ENCODE data around the gene PEAK1.

Gene PEAK1

DNA sequence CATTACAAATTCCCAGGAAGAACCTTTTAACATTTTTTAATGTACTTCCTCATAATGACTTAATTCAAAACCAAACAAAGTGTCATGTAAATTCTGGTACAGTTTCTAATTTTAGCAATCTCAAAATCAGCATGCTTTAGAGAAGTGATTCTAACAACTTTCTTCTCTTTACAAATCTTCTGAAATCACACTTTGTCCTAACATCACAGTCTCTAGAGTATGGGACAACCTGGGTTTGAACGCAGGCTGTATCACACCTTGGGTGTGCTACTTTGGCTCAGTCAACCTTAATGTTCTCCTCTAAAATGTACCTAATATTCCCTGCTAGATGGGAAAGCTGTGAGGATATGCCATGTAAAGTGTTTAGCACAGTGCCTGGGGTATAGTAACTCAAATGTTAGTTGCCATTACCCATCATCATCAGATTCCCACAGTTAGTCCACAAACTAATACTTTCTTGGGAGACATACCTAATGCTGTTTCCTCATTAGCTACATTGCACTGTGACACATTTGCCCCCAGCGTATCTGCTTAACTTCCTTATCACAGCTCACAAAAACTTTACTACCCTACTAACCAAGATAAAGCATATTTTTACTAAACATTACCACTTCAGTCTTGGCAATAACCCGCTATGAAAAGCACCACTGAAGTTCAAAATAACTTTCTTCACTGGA is 352.1 kb downstream of the PEAK1 start (continued):
- TF ChIP-seq ZXDB (tag by site-specific recombination; IDR thresholded peaks at IDR 0.05) (peak; percentile 73), OSR2 (tag by site-specific recombination; IDR thresholded peaks at IDR 0.05) (peak; percentile 55; the same call in 1 of the 2 replicates), OVOL3 (tag by site-specific recombination; IDR thresholded peaks at IDR 0.05) (0 out of 2 replicates have a peak, but pooled peaks have one; percentile 16)
- TF ChIP-seq, protein P1, sequence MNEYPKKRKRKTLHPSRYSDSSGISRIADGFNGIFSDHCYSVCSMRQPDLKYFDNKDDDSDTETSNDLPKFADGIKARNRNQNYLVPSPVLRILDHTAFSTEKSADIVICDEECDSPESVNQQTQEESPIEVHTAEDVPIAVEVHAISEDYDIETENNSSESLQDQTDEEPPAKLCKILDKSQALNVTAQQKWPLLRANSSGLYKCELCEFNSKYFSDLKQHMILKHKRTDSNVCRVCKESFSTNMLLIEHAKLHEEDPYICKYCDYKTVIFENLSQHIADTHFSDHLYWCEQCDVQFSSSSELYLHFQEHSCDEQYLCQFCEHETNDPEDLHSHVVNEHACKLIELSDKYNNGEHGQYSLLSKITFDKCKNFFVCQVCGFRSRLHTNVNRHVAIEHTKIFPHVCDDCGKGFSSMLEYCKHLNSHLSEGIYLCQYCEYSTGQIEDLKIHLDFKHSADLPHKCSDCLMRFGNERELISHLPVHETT (tag by site-specific recombination; IDR thresholded peaks at IDR 0.05) = peak; percentile 5; the same call in 1 of the 2 replicates
- TF ChIP-seq, protein P2, sequence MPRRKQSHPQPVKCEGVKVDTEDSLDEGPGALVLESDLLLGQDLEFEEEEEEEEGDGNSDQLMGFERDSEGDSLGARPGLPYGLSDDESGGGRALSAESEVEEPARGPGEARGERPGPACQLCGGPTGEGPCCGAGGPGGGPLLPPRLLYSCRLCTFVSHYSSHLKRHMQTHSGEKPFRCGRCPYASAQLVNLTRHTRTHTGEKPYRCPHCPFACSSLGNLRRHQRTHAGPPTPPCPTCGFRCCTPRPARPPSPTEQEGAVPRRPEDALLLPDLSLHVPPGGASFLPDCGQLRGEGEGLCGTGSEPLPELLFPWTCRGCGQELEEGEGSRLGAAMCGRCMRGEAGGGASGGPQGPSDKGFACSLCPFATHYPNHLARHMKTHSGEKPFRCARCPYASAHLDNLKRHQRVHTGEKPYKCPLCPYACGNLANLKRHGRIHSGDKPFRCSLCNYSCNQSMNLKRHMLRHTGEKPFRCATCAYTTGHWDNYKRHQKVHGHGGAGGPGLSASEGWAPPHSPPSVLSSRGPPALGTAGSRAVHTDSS (tag by site-specific recombination; IDR thresholded peaks at IDR 0.05) = no peak

DNA sequence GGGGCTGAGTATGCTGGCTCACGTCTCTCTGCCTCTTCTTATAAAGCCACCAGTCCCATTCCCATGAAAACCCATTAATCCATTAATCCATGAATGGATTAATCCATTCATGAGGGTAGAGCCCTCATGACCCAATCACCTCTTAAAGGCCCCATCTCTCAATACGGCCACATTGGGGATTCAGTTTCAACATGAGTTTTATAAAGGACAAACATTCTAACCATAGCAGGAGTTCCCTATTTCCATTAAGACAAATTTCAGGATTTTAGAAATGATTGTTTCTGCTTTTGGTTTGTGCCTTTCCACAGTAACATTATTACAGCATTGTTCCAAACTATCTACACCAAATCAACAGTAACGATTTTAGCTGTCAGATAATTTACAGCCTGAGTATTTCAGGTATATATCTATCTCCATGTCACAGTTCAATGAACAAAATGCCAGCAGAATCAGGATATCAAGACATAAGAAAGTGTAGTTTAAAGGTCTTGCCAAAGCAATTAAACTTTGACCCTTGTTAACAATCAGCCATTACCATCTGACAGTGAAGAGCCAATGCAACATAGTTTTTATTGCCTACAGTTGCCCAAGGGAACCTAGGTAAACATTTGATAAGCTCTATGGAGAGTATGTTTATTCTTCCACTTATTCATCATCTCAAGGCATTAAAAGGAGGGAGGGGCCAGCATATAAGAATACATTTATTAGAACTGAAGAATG is 352.8 kb downstream of the PEAK1 start:
- Histone ChIP-seq H3K9me3 (ENCODE audit: control insufficient read depth, insufficient read depth, low read depth, low read length) (no peaks in the 10 kb centered on the region), H3K4me1 (ENCODE audit: control insufficient read depth, insufficient read depth, low read length) (peaks cover 54% of the 10 kb centered on the region), H3K4me3 (ENCODE audit: low read depth, low read length) (no peak overlapping the region), H3K36me3 (ENCODE audit: control insufficient read depth in 2 of 2, insufficient read depth in 1 of 2, low read length in 2 of 2) (peaks cover 5 to 8% of the 10 kb centered on the region in 2 experiments; a peak in 2 of 3 replicates), H3K27ac (ENCODE audit: extremely low read depth, low read depth, low read length) (peak overlapping the region; percentile 78)
- ChIA-PET POLR2A (interaction anchor here (1.0 kb wide), 1 partner anchor 9 kb away, joined by 4 read pairs; no protein-coding TSS in a partner anchor), CTCF (interaction anchor here (2.3 kb wide), 1 partner anchor 32 kb away, joined by 10 read pairs; no protein-coding TSS in a partner anchor)
- TF ChIP-seq ZNF23 (tag by site-specific recombination; IDR thresholded peaks at IDR 0.05; ENCODE audit: borderline replicate concordance) (no peak), ZNF169 (tag by site-specific recombination; IDR thresholded peaks at IDR 0.05) (no peak), ZNF548 (tag by site-specific recombination; IDR thresholded peaks at IDR 0.05) (no peak), ZIC2 (tag by site-specific recombination; IDR thresholded peaks at IDR 0.05) (no peak), RBAK (tag by site-specific recombination; IDR thresholded peaks at IDR 0.05) (no peak), ZBTB8A (tag by site-specific recombination; IDR thresholded peaks at IDR 0.05) (no peak), SALL2 (tag by site-specific recombination; IDR thresholded peaks at IDR 0.05; ENCODE audit: borderline replicate concordance) (no peak), ZNF621 (tag by site-specific recombination; IDR thresholded peaks at IDR 0.05) (no peak), SCRT2 (tag by site-specific recombination; IDR thresholded peaks at IDR 0.05) (peak; percentile 68), ZSCAN30 (tag by site-specific recombination; IDR thresholded peaks at IDR 0.05) (peak; percentile 74), ZNF2 (tag by site-specific recombination; IDR thresholded peaks at IDR 0.05) (no peak), ZFP37 (tag by site-specific recombination; IDR thresholded peaks at IDR 0.05) (no peak), ZEB2 (tag by site-specific recombination; IDR thresholded peaks at IDR 0.05) (peak; percentile 72), KLF9 (tag by site-specific recombination; IDR thresholded peaks at IDR 0.05; ENCODE audit: low read depth) (no peak), ZNF146 (tag by site-specific recombination; IDR thresholded peaks at IDR 0.05) (peak; percentile 36; the same call in 1 of the 2 replicates), ZBTB21 (tag by site-specific recombination; IDR thresholded peaks at IDR 0.05) (no peak)
- TF ChIP-seq, protein P3, sequence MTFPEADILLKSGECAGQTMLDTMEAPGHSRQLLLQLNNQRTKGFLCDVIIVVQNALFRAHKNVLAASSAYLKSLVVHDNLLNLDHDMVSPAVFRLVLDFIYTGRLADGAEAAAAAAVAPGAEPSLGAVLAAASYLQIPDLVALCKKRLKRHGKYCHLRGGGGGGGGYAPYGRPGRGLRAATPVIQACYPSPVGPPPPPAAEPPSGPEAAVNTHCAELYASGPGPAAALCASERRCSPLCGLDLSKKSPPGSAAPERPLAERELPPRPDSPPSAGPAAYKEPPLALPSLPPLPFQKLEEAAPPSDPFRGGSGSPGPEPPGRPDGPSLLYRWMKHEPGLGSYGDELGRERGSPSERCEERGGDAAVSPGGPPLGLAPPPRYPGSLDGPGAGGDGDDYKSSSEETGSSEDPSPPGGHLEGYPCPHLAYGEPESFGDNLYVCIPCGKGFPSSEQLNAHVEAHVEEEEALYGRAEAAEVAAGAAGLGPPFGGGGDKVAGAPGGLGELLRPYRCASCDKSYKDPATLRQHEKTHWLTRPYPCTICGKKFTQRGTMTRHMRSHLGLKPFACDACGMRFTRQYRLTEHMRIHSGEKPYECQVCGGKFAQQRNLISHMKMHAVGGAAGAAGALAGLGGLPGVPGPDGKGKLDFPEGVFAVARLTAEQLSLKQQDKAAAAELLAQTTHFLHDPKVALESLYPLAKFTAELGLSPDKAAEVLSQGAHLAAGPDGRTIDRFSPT (tag by site-specific recombination; IDR thresholded peaks at IDR 0.05) = peak; percentile 48; the same call in 1 of the 2 replicates
- TF ChIP-seq, protein P4, sequence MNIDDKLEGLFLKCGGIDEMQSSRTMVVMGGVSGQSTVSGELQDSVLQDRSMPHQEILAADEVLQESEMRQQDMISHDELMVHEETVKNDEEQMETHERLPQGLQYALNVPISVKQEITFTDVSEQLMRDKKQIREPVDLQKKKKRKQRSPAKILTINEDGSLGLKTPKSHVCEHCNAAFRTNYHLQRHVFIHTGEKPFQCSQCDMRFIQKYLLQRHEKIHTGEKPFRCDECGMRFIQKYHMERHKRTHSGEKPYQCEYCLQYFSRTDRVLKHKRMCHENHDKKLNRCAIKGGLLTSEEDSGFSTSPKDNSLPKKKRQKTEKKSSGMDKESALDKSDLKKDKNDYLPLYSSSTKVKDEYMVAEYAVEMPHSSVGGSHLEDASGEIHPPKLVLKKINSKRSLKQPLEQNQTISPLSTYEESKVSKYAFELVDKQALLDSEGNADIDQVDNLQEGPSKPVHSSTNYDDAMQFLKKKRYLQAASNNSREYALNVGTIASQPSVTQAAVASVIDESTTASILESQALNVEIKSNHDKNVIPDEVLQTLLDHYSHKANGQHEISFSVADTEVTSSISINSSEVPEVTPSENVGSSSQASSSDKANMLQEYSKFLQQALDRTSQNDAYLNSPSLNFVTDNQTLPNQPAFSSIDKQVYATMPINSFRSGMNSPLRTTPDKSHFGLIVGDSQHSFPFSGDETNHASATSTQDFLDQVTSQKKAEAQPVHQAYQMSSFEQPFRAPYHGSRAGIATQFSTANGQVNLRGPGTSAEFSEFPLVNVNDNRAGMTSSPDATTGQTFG (tag by site-specific recombination; IDR thresholded peaks at IDR 0.05; ENCODE audit: borderline replicate concordance) = no peak
- TF ChIP-seq, protein P5, sequence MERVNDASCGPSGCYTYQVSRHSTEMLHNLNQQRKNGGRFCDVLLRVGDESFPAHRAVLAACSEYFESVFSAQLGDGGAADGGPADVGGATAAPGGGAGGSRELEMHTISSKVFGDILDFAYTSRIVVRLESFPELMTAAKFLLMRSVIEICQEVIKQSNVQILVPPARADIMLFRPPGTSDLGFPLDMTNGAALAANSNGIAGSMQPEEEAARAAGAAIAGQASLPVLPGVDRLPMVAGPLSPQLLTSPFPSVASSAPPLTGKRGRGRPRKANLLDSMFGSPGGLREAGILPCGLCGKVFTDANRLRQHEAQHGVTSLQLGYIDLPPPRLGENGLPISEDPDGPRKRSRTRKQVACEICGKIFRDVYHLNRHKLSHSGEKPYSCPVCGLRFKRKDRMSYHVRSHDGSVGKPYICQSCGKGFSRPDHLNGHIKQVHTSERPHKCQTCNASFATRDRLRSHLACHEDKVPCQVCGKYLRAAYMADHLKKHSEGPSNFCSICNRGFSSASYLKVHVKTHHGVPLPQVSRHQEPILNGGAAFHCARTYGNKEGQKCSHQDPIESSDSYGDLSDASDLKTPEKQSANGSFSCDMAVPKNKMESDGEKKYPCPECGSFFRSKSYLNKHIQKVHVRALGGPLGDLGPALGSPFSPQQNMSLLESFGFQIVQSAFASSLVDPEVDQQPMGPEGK (tag by site-specific recombination; IDR thresholded peaks at IDR 0.05) = peak; percentile 46; the same call in 1 of the 2 replicates

Measured in HEK293 (cell line).